ENCODE data around the gene COPE.

Gene COPE

DNA sequence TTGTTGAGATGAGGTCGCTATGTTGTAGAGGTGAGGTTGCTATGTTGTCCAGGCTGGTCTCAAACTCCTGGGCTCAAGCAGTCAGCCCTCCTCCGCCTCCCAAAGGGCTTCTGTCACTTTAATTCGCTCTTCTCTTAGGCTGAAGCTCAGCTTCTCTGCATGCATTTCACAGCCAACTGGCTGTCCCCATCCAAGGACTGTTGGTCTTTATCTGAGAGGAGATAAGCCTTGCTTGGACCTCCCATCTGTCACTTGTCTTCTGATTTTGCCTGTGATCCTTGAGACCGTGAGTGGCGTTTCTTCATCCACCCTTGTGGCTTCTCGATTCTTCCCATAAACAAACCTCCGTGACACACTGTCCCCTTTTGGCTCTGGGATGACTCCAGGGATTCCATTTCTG lies 47.6 kb downstream of the COPE start:
- DNase-seq (ENCODE audit: low read depth), result no peak
- no peak overlapping the region for H3K4me3 ChIP-seq (ENCODE audit: low read depth, low read length)

- H3K4me3 ChIP-seq (ENCODE audit: low read depth, low read length), result no peak overlapping the region
- no peak for DNase-seq (ENCODE audit: low read depth)
Measured at GRCh38 chr19:18870531-18871172, 48.5 kb downstream of the COPE start.

DNA sequence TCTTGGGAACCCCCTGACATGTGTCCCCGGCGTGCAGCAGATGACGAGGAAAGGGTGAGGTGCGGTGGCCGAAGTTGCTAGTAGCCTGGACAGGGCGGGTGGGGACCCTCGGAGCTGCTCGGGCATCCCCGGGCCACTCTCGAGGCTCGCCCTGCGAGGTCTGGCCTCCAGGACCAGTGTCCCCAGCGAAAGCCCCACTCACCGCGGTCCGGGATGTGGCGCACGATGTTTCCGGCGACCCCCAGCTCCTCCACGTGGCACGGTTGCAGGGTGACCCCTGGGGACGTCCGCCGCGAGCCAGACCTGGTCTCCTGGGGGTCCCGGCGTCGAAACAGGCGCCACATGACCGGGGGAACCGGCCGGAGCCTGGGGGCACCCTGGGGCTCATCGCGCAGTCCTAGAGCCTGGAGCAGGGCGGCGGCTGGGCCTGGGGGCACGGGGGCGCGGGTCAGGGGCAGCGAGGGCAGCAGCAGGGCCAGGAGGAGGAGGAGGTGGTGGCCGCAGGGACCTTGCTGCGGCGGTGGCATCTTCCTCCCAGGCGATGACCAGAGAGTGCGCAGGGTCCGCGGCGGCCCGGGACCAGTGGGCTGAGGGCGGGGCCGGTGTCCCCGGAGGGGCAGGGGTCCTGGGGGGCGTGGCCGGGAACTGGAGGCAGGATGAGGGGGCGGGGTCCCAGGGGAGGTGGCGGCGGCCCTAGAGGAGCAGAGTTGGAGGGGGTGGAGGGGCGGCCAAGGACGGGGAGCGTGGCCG lies 49.2 kb downstream of the COPE start:
- no peak for DNase-seq (ENCODE audit: low read depth)
- H3K4me3 ChIP-seq (ENCODE audit: low read depth, low read length), result no peak overlapping the region

DNA sequence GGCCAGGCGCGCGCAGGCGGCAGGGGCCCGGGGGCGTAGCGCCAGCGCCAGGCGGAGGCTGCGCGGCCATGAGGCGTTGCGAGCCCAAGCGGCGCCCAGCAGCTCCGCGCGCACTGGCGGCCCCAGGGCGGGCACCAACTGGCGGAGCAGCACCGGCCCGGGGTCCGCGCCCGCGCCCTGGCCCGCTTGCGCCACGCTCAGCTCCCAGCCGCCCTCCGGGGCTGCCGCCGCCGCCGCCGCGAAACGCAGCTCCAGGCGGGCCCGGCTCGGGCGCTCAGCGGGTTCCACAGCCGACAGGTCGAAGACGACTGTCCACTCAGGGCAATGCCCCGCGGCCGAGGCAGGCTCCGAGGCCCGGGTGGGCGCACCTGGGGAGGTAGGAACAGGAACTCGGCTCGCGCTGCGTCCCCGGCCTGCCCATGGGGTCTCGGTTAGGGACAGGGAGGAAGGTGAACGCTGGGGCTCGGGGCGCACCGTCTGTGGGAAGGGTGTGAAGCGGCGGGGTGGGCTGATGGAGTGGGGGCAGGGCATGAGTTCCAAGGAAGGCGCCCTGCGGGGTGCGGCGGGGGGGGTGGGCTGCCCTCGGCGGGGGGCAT lies 50.1 kb downstream of the COPE start:
- H3K4me3 ChIP-seq (ENCODE audit: low read depth, low read length), result no peak overlapping the region
- DNase-seq (ENCODE audit: low read depth), result no peak

DNA sequence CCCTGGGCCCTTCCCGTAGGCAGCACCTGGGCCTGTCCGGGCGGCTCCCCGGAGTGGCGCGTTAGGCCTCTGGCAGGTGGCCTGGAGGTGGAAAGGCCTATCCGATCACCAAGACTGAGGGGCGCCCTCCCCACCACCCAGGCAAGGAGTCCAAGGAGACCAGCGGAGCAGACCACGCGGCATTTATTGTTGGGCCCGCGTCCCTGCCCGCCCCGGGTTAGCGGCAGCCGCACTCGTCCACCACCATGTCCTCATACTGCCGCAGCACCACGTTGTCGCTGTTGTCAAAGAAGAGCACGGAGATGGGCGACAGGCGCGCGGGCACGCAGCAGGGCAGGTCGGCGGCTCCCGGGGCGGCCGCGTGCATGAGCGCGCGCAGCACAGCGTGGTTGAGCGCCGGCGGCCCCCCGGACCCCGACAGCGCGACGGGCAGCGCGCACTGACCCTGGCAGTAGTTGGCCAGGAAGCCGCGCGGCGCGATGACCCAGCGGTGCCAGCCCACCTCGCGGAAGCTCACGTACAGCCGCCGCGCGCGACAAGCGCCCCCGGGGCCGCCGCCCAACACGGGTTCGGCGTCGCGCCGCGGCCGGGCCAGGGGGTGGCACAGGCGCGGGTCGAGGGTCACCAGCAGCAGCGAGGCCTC lies 50.7 kb downstream of the COPE start:
- H3K4me3 ChIP-seq (ENCODE audit: low read depth, low read length), result no peak overlapping the region
- no peak for DNase-seq (ENCODE audit: low read depth)

DNA sequence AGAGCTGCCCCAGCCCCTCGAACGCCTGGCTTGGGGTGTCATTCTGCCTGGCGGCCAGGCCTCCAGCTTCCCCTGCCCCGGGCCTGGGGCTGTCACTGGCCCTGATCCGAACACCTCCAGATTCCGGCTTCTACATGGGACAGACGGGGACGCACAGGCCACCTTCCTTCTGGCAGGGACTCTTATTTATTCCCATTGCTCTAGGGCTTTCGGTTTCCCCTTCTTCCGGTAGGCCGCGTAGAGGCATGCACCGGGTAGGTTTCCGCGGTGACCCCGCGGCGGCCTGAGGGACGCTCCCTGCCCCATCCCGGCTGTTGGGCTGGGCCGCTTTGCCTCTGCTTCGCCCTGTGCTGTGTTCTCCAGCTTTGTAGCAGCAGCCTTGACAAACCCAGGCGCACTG lies 51.4 kb downstream of the COPE start:
- no peak for DNase-seq (ENCODE audit: low read depth)
- H3K4me3 ChIP-seq (ENCODE audit: low read depth, low read length), result no peak overlapping the region

- H3K4me3 ChIP-seq (ENCODE audit: low read depth, low read length), result no peak overlapping the region
- DNase-seq (ENCODE audit: low read depth), result no peak
Measured at GRCh38 chr19:18867199-18867598, 52.0 kb downstream of the COPE start.

- DNase-seq (ENCODE audit: low read depth), result no peak
- no peak overlapping the region for H3K4me3 ChIP-seq (ENCODE audit: low read depth, low read length)
Measured at GRCh38 chr19:18866800-18867123, 52.4 kb downstream of the COPE start.

GRCh38 chr19:18865973-18866799 lies 53.0 kb downstream of the COPE start:
- DNase-seq (ENCODE audit: low read depth), result no peak
- no peak overlapping the region for H3K4me3 ChIP-seq (ENCODE audit: low read depth, low read length)

- H3K4me3 ChIP-seq (ENCODE audit: low read depth, low read length), result no peak overlapping the region
- DNase-seq (ENCODE audit: low read depth), result no peak
Measured at GRCh38 chr19:18865106-18865972, 53.8 kb downstream of the COPE start.

DNA sequence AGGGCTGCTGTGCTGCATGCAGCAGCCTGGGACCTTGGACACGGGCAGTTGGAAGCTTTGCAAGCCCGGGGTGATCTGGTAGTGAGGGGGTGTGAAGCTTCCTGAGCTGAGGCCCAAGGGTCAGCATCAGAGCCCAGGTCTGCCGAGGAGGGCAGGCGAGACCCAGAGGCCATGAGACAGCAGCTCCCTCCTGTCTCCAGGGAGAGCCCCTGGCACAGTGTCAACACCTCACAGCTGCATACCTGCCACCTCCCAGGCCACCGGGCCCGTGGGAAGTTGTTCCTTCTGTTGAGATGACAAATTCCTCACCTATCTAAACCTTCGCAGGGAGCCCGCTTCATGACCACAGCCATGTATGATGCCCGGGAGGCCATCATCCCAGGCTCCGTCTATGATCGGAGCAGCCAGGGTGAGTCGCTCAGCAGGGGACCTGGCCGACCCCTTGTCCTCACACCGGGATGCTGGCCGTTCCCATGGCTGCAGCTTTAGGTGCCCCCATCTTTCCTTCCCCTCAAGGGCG lies 55.3 kb downstream of the COPE start:
- H3K4me3 ChIP-seq (ENCODE audit: low read depth, low read length), result no peak overlapping the region
- no peak for DNase-seq (ENCODE audit: low read depth)

GRCh38 chr19:18862976-18863842 lies 56.0 kb downstream of the COPE start:
- H3K4me3 ChIP-seq (ENCODE audit: low read depth, low read length), result no peak overlapping the region
- DNase-seq (ENCODE audit: low read depth), result no peak

DNA sequence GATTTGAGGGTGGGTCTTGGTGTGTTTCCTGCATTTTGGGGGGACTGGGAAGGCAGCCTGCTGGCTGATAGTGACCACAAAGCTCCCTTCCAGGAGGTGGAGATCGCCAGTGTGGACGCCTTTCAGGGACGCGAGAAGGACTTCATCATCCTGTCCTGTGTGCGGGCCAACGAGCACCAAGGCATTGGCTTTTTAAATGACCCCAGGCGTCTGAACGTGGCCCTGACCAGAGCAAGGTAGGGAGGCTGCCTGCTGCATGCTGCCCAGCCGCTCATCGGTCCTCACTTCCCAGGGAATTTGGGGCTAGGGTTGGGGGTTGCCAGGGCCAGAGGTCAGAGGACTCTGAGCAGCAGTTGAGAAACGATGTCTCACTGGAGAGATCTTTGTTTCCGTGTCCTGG lies 57.3 kb downstream of the COPE start:
- H3K4me3 ChIP-seq (ENCODE audit: low read depth, low read length), result no peak overlapping the region
- DNase-seq (ENCODE audit: low read depth), result no peak

- H3K4me3 ChIP-seq (ENCODE audit: low read depth, low read length), result no peak overlapping the region
- DNase-seq (ENCODE audit: low read depth), result no peak
Measured at GRCh38 chr19:18861235-18861634, 58.0 kb downstream of the COPE start.

- no peak overlapping the region for H3K4me3 ChIP-seq (ENCODE audit: low read depth, low read length)
Measured at GRCh38 chr19:18860725-18861124, 58.5 kb downstream of the COPE start.

DNA sequence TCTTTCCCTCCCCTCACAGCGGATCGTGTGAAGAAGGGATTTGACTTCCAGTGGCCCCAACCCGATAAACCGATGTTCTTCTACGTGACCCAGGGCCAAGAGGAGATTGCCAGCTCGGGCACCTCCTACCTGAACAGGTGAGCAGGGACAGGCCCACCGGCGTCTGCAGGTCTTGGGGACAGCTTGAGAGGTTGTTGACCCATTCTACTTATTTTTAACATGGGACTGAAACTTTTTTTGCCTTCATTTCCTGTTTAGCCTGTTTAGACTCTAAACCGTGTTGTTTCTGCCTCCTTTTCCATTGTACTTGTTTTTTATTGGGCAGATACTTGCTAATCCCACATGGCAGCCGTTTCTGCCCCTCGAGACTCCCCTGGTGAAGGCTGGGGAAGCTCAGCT lies 58.9 kb downstream of the COPE start:
- DNase-seq (ENCODE audit: low read depth), result no peak

More at GRCh38 chr19:18860725-18861124, 58.5 kb downstream of the COPE start:
- DNase-seq (ENCODE audit: low read depth), result no peak

DNA sequence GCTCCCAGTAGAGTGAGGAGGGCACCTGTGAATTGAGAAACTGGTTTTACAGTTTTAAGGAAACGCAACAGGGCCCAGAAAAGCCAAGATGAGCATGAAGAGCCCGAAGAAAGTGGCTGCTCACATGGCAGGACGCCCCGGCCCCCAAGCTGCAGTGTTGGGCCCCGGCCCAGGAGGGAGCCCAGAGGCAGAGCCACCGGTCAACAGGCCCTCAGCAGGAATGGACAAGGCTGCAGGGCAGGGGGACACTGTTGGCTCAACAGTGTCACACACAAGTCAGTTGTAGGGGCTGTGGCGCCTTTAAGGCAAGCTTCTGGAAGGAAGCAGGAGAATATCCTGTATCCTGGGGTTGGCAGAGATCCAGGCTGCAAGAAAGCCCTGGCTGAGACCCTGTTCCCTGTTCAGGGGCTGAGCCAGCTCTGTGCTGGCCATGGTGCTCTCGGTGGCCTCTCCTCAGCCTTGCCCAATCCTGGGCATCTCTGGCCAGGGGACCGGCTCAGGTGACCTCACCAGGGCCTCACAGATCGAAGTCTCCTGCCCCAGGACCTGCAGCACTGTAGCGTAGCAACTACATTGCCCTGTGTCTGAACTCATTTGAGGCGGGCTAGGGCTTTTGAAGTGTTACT lies 59.4 kb downstream of the COPE start:
- H3K4me3 ChIP-seq (ENCODE audit: low read depth, low read length), result no peak overlapping the region
- DNase-seq (ENCODE audit: low read depth), result no peak

More for the DNA sequence above, 58.9 kb downstream of the COPE start:
- H3K4me3 ChIP-seq (ENCODE audit: low read depth, low read length), result no peak overlapping the region

All from skeletal muscle cell (primary cell).